ENCODE measurements around the gene NEK4.

NEK4 gene

DNA sequence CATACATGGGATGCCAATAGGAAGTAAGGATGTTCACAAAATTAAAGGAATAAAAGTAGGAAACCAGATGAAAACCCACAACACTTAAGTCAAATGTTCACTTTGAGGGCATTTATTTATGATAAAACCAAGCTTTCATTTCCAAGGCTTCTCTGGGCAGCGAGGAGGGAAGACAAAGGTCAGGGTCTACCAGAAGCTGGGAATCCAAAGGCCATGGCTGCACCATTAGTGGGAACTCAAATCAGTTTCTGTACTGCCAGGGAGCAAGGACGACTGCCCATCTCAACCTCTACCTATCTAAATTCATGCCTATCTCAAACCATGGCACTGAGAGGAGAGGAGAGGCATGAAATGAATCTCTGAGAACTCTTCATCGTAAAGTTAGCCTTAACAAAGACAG is 107.6 kb downstream of the NEK4 start:
- no peak overlapping the region for H3K4me3 Mint-ChIP-seq
- H3K36me3 Mint-ChIP-seq = peaks cover 21% of the 10 kb centered on the region
- H3K9me3 Mint-ChIP-seq (ENCODE audit: low read depth) = no peaks in the 10 kb centered on the region
- H3K4me1 Mint-ChIP-seq (ENCODE audit: low read depth) = no peaks in the 10 kb centered on the region
- H3K27me3 Mint-ChIP-seq = no peaks in the 10 kb centered on the region
- H3K27ac Mint-ChIP-seq = no peak overlapping the region

DNA sequence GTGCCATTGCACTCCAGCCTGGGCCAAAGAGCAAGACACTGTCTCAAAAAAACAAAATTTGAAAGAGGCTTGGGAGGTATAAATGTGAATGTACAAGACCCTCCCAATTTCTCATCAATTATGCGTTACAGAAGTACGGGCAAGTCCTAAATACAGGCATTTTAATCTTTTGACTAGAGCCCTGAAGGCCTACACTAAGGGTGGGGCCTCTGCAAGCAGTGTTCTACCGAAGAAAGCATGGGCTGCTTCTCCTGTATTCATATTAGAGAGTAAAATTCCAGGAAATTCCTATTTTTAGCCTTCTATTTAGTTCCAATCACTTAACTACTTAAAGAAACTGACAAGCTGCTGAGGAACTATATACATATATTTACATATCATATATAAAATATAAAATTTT is 110.7 kb downstream of the NEK4 start:
- Mint-ChIP-seq H3K36me3 (peaks cover 23% of the 10 kb centered on the region), H3K4me3 (no peak overlapping the region), H3K27ac (no peak overlapping the region), H3K9me3 (ENCODE audit: low read depth) (no peaks in the 10 kb centered on the region), H3K4me1 (ENCODE audit: low read depth) (peaks cover 2% of the 10 kb centered on the region), H3K27me3 (no peaks in the 10 kb centered on the region)
